BJ (cell line): ENCODE data around the gene C12orf43. TPM values are rescaled to one million over a fixed set of nuclear protein-coding genes. Genes with fewer than 3 reads are reported as not detected.

Experiments
- CTCF ChIA-PET: fragments of 350-600 bp; formaldehyde crosslinking; extraction: SDS; loops from one replicate; lab custom pipeline; 2021; ENCODE audit warnings: antibody characterized with exemption, inconsistent platforms; lab: Yijun Ruan, JAX
- POLR2A ChIA-PET: fragments of 300-600 bp; sonication (Branson Sonifier 250); formaldehyde crosslinking; extraction: SDS; loops from one replicate; lab custom pipeline; 2021; ENCODE audit warnings: antibody characterized with exemption; lab: Charles Lee
- DNase-seq: peaks from one replicate; pipeline ENCODE4 v3.0.0-alpha.2; 2011; ENCODE audit warnings: low read depth
- H3K27me3 ChIP-seq: 2 replicates; pipeline ENCODE4 v1.6.0; 2011; ENCODE audit warnings: low read length; ENCODE audit not compliant: control insufficient read depth, insufficient read depth
- H3K36me3 ChIP-seq: 2 replicates; pipeline ENCODE4 v1.5.1; 2011; ENCODE audit warnings: low read length; ENCODE audit not compliant: control insufficient read depth, insufficient read depth
- H3K4me3 ChIP-seq: 2 replicates; pipeline ENCODE4 v1.5.1; 2011; ENCODE audit warnings: low read depth, mild to moderate bottlenecking, control low read depth, low read length
- CTCF ChIP-seq: IDR thresholded peaks from 2 replicates; pipeline ENCODE4 v1.5.1; 2011; ENCODE audit warnings: low read depth, mild to moderate bottlenecking, control low read depth, inconsistent platforms, low read length, moderate library complexity; ENCODE audit not compliant: insufficient read depth
- polyA plus RNA-seq: library from polyadenylated mRNA; depleted of rRNA; stranded (reverse); fragments of >200 nt; gene quantifications from 2 replicates; pipeline ENCODE4 v1.2.3, GENCODE V29; 2011

Gene C12orf43
- polyA plus RNA-seq, 1 experiment: 14.0 TPM

- POLR2A ChIA-PET: interaction anchor here (0.6 kb wide), 1 partner anchor 303 kb away, joined by 9 read pairs; the partner anchor contains the start of gene CAMKK2
- DNase-seq: no peak
- H3K4me3 ChIP-seq: no peak overlapping the region
- CTCF ChIA-PET: interaction anchor here (1.3 to 2.7 kb wide), 3 partner anchors 8 to 21 kb away, joined by 3 to 8 read pairs (median 6); no protein-coding TSS in a partner anchor
- no peaks in the 10 kb centered on the region for H3K36me3 ChIP-seq
- H3K27me3 ChIP-seq: peaks cover 5% of the 10 kb centered on the region
- no peak for TF ChIP-seq CTCF
Observed at GRCh38 chr12:120993496-120993895, 22.8 kb downstream of the C12orf43 start.

GRCh38 chr12:120992989-120993388 is 23.3 kb downstream of the C12orf43 start:
- H3K4me3 ChIP-seq: no peak overlapping the region
- no peak for DNase-seq
- no peak for TF ChIP-seq CTCF
- ChIA-PET CTCF (interaction anchor here (1.3 to 2.7 kb wide), 4 partner anchors 9 to 21 kb away, joined by 3 to 8 read pairs (median 4); partner anchors contain the start of gene HNF1A), POLR2A (no interaction called here)
- H3K27me3 ChIP-seq: peaks cover 5% of the 10 kb centered on the region
- H3K36me3 ChIP-seq: no peaks in the 10 kb centered on the region

GRCh38 chr12:120991965-120992364 is 24.3 kb downstream of the C12orf43 start:
- Histone ChIP-seq H3K27me3 (peaks cover 5% of the 10 kb centered on the region), H3K4me3 (no peak overlapping the region), H3K36me3 (no peaks in the 10 kb centered on the region)
- ChIA-PET POLR2A (no interaction called here), CTCF (interaction anchor here (1.4 to 2.7 kb wide), 2 partner anchors 13 to 20 kb away, joined by 3 to 8 read pairs; partner anchors contain the start of gene HNF1A)
- no peak for DNase-seq
- no peak for TF ChIP-seq CTCF

- ChIA-PET POLR2A (no interaction called here), CTCF (interaction anchor here (2.7 kb wide), 1 partner anchor 19 kb away, joined by 8 read pairs; no protein-coding TSS in a partner anchor)
- H3K36me3 ChIP-seq: no peaks in the 10 kb centered on the region
- peaks cover 5% of the 10 kb centered on the region for H3K27me3 ChIP-seq
- TF ChIP-seq CTCF: no peak
- no peak overlapping the region for H3K4me3 ChIP-seq
- no peak for DNase-seq
Observed at GRCh38 chr12:120990487-120991055, 25.7 kb downstream of the C12orf43 start.

GRCh38 chr12:120989687-120990086 is 26.6 kb downstream of the C12orf43 start:
- Histone ChIP-seq H3K4me3 (no peak overlapping the region), H3K27me3 (peaks cover 5% of the 10 kb centered on the region), H3K36me3 (no peaks in the 10 kb centered on the region)
- no peak for TF ChIP-seq CTCF
- POLR2A ChIA-PET: no interaction called here
- CTCF ChIA-PET: interaction anchor here (0.6 to 1.2 kb wide), 2 partner anchors 19 to 355 kb away, joined by 3 to 4 read pairs; no protein-coding TSS in a partner anchor
- DNase-seq: no peak
